Measurements from ENCODE around the gene NELL1. TPM values are rescaled to one million over a fixed set of nuclear protein-coding genes. Genes with fewer than 3 reads are reported as not detected.

Gene NELL1
- total RNA-seq, 4 donors from 2014 or later: not detected

DNA sequence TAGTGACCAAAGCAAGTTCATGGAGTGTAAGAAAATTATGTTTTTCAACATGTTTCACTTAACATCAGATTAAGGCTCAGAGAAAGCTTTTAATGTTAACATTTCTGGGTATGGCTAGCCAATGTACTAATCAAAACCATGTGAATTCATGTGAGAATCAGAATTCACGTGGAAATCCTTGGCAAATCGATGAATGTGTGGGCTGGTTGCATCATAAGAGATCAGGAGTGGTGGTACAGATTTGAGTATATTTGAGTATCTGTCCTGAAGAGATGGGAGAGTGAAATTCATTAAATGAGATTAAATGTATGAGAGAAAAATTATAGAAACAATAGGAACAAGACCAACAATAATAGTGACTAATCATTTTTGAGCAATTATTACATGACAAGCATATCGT lies 884.9 kb downstream of the NELL1 start:
- Histone ChIP-seq H3K4me1 (peaks cover 5 to 9% of the 10 kb centered on the region in 2 donors), H3K4me3 (no peak overlapping the region), H3K27ac (no peak overlapping the region), H3K9me3 (no peaks in the 10 kb centered on the region), H3K36me3 (no peaks in the 10 kb centered on the region), H3K27me3 (no peaks in the 10 kb centered on the region)
- intact Hi-C loops (cut with DNase I; ENCODE audit: low total_unique reads) (no loop called here), in situ Hi-C loops (cut with MboI; ENCODE audit: low sequenced_read_pairs in 4 of 4) (no loop called here)
- DNase-seq (no peak), ATAC-seq (no peak)
- TF ChIP-seq POLR2A (IDR thresholded peaks at IDR 0.05) (no peak), CTCF (IDR thresholded peaks at IDR 0.05 in 4 of 5, conservative IDR thresholded peaks at IDR 0.05 in 1 of 5) (no peak)

DNA sequence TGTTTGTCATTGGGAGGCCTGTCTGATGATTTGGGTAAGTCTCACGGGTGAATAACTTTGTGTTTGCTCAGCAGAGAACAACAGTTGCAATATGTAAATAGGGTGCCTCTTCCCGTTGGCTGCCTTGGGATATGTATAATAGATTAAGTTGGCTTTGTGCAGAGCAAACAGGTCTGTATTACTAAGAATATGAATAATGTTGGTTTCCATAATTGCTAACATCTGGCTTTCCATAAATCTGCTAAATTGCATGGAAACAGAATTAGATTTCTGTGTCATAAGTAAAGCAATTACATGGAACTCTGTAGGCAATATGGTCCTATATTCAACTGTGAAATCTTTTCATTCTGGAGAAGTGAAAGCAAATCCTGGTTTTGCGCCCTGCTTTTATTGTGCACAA lies 887.5 kb downstream of the NELL1 start:
- Histone ChIP-seq H3K4me3 (no peak overlapping the region), H3K9me3 (no peaks in the 10 kb centered on the region), H3K36me3 (no peaks in the 10 kb centered on the region), H3K27ac (no peak overlapping the region), H3K27me3 (no peaks in the 10 kb centered on the region), H3K4me1 (peaks cover 5 to 9% of the 10 kb centered on the region in 2 donors)
- no peak for DNase-seq
- ATAC-seq: no peak
- in situ Hi-C loops (cut with MboI; ENCODE audit: low sequenced_read_pairs in 4 of 4): no loop called here
- intact Hi-C loops (cut with DNase I; ENCODE audit: low total_unique reads): no loop called here
- TF ChIP-seq CTCF (IDR thresholded peaks at IDR 0.05 in 4 of 5, conservative IDR thresholded peaks at IDR 0.05 in 1 of 5) (no peak), POLR2A (IDR thresholded peaks at IDR 0.05) (no peak)

GRCh38 chr11:21560466-21560975 lies 891.1 kb downstream of the NELL1 start:
- Histone ChIP-seq H3K4me1 (no peaks in the 10 kb centered on the region), H3K27me3 (no peaks in the 10 kb centered on the region), H3K36me3 (no peaks in the 10 kb centered on the region), H3K9me3 (no peaks in the 10 kb centered on the region), H3K4me3 (no peak overlapping the region), H3K27ac (no peak overlapping the region)
- ATAC-seq (no peak), DNase-seq (no peak)
- in situ Hi-C loops (cut with MboI; ENCODE audit: low sequenced_read_pairs in 4 of 4) (no loop called here), intact Hi-C loops (cut with DNase I; ENCODE audit: low total_unique reads) (no loop called here)
- TF ChIP-seq POLR2A (IDR thresholded peaks at IDR 0.05): no peak

GRCh38 chr11:21561581-21561980 lies 892.2 kb downstream of the NELL1 start:
- H3K4me1 ChIP-seq: no peaks in the 10 kb centered on the region
- H3K27me3 ChIP-seq: no peaks in the 10 kb centered on the region
- no peak overlapping the region for H3K27ac ChIP-seq
- TF ChIP-seq POLR2A (IDR thresholded peaks at IDR 0.05) (no peak), CTCF (IDR thresholded peaks at IDR 0.05 in 4 of 5, conservative IDR thresholded peaks at IDR 0.05 in 1 of 5) (no peak)
- in situ Hi-C loops (cut with MboI; ENCODE audit: low sequenced_read_pairs in 4 of 4) (no loop called here), intact Hi-C loops (cut with DNase I; ENCODE audit: low total_unique reads) (no loop called here)
- H3K36me3 ChIP-seq: no peaks in the 10 kb centered on the region
- no peak overlapping the region for H3K4me3 ChIP-seq
- DNase-seq: no peak
- no peak for ATAC-seq
- no peaks in the 10 kb centered on the region for H3K9me3 ChIP-seq

DNA sequence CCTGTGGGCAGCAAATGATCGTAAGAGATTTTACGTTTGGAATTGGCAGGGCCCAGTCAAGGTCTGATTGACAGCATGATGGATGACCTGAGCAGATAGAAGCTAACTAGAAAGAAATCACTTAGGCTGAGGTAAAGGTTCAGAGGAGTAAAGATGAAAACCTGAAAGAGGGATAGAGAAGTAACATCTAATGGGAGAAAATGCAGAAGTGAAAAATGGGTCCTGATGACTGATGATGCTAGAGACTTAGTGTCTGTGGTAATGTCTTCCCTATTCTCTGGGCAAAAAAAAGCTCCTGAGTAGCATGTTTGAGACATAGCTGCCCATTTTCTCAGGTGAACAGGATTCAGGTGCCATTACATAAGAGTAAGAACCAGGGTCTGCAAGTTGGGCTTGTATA lies 894.7 kb downstream of the NELL1 start:
- no peak overlapping the region for H3K4me3 ChIP-seq
- H3K9me3 ChIP-seq: no peaks in the 10 kb centered on the region
- ATAC-seq (no peak), DNase-seq (no peak)
- no peaks in the 10 kb centered on the region for H3K36me3 ChIP-seq
- no peaks in the 10 kb centered on the region for H3K27me3 ChIP-seq
- TF ChIP-seq POLR2A (IDR thresholded peaks at IDR 0.05) (no peak), CTCF (IDR thresholded peaks at IDR 0.05 in 4 of 5, conservative IDR thresholded peaks at IDR 0.05 in 1 of 5) (no peak)
- no peak overlapping the region for H3K27ac ChIP-seq
- no peaks in the 10 kb centered on the region for H3K4me1 ChIP-seq
- in situ Hi-C loops (cut with MboI; ENCODE audit: low sequenced_read_pairs in 4 of 4): no loop called here
- intact Hi-C loops (cut with DNase I; ENCODE audit: low total_unique reads): no loop called here
